Esophagus mucosa (tissue), 1 donor: ENCODE results near the gene B4GALT6. TPM values are rescaled to one million over a fixed set of nuclear protein-coding genes. Genes with fewer than 3 reads are reported as not detected.

Experiments used
- ATAC-seq: fragments of 200-7000 bp; cut with Tn5 transposase; one replicate; pipeline ENCODE4 v1.9.1; 2020
- total RNA-seq: library from RNA; stranded (reverse); gene quantifications from one replicate; pipeline ENCODE4 v1.2.4, GENCODE V29; 2023
- donor health status: DM: yes; HTN: yes; CAD: no.

B4GALT6 gene
- total RNA-seq, 1 donor from 2014 or later, result 2.9 TPM

DNA sequence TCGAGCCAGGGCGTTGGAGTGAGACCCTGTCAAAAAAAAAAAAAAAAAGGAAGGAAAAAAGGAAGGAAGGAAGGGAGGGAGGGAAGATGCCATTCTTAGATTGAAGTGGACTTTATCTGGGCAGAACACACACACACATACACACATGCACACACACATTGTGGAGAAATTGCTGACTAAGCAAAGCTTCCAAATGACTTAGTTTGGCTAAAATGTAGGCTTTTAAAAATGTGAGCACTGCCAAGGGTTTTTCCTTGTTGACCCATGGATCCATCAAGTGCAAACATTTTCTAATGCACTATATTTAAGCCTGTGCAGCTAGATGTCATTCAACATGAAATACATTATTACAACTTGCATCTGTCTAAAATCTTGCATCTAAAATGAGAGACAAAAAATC, 93.3 kb downstream of the B4GALT6 start:
- no peak for ATAC-seq

DNA sequence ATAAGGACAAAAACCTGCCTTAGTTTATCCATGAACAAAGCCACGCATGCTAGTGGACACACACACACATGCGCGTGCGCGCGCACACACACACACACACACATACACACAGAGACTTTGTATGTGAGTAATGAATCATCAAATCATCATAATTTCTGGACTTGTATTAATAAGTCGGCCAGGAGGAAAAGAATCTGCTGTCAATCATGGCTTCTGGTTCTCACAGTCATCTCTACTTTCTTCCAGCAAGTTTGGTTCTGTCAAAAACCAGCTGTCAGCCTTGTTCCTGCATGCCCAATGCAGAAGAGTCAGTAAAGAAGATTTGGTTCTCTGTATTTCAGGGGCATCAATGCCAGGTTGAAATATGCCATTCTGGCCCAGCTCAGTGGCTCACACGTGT, 93.8 kb downstream of the B4GALT6 start:
- ATAC-seq, result peak; percentile 77

DNA sequence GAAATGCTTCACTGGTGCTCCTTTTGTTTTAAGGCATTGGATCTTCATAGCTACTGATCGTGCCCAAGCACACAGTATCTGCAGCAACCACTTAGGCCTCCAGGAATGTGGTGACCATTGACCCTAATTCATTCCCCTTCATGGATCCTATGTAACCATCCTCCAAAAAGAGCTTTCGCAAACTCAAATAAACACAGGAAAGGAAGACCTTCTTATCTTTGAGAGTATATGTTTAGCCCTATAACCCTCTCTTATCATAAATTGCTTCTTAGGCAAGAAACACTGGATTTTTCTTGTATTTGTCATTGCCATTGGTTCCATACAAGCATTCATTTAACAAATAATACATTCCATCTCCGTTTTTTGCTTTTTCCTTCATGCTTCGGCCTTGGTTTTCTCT, 96.9 kb downstream of the B4GALT6 start:
- ATAC-seq, result no peak

DNA sequence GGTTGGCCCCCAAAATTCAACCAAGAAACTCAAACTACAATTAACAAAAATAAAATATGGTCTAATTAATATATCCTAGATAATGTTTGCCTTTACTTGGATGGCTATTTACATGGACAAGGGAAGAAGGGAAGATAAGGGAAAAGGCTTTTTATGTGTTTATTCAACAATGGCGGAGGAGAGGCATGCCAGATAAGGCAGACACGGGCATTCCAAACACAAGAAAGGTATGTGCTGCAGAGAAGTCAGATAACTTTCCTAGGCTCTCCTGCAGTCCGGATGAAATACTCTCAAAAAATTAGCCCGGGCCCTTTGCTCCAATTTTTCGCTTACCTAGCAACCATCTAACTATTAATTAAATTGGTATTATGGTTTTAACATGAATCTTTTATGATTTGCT, 97.8 kb downstream of the B4GALT6 start:
- ATAC-seq, result no peak

DNA sequence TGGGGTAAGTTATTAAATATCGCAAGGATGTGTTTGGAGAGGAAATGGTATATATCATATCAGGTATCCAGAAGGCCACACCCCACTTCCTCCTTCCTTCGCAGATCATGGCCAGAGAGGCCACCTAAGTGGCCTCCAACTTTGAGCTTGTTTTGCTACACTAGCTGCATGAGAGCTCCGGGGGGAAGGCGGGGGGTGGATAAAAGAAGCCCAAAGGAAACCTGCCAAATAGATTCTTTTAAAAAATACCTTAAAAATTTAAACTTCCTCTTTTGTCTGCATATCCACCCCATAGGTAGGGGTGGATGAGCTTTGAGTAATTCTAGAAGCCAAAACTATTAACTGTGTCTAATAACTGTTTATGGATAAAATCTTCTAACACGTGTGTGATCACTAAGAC, 98.4 kb downstream of the B4GALT6 start:
- no peak for ATAC-seq

DNA sequence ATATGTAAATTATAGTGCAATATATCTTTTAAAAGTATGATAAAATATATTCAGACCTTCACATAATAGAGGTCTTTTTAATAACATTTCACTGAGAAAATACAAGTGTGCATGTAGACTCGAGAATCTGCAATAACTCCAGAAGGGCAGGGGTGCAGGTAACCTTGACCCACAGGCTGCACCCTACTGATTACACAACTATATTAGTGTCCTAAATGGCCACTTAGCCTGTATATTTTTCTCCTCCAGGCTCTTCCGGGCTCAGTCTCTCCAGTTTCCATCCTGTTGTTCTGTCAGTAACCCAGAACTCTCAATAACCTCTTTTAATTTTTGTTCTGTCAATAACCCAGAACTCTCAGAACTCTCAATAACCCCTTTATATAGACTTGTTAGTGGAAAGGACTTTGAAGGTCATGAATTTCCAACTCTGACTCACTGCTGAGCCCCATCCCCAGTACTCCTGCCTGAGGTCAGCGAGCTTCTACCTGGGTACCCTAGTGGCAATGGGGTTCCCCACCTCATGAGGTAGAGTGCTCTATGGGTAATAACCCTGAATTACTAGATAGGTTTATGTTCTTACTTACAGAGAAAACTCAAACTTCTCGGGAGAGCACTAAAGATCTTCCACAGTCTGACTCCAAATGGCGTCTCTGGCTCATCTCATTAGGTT, 101.1 kb downstream of the B4GALT6 start:
- ATAC-seq, result no peak

DNA sequence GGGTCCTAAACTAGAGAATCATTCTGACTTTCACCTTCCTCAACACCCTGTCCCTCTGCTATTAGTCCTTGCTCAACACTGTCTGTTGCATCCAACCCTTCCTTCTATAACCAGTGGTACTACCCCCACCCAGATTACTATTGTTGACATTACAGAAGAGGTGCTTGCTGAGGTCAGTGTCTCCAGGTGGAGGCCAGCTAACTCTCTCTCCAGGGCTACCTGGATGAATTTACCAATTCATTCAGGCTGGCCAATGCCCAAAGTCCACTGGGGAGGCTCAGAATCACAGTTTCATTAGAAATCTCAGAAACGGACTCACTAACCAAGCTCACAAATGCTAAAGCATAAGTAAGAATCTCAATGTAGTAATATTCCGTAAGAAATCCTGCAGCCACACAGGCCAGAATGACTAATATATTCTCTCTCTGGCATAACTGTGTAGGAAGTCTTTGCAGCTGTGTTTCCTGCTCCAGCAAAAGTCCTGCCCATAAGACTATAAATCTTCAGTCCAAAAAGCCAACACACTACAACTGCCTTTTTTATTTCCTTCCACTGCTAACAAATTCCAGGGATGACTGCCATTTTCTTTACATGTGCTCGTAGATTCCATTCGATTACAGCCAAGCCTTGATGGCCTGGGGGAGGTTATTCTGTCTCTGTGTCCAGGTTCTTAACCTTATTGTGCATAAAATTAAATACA, 102.7 kb downstream of the B4GALT6 start:
- ATAC-seq, result peak; percentile 66

DNA sequence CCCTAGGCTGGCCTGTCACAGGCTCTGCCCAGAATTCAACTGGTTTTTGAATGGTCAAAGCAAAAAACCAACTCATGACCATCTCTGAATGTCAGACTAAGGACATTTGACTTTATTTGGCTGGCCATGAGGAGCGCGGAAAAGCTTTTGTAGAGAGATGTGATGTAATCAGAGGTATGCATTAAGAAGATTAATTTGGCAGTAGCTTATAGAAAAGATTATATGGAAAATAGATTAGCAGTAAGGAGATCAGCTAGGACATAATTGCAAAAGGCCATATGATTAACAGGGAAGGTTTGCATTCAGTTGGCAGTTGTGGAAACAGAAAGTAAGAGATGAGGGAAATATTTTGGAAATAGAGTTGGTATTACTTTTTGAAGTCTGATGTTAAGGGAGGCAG, 105.0 kb downstream of the B4GALT6 start:
- no peak for ATAC-seq

DNA sequence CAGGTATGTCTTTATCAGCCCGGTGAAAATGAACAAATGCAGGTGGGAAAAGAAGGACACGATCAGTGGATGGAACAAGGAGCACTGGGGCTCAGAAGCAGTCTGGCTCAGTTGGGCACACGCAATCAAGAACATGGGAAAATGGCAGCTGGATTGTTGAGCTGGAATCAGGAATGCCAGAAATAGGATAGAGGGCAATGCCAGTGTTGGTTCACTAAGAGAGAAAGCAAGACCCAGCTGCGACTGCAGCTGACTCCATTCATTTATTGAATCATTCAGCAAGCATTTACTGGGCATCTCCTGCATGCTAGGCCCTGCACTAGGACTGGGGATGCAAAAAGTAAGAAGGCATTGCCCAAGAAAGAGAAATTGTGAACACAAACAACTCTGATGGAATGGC, 106.3 kb downstream of the B4GALT6 start:
- ATAC-seq, result no peak

DNA sequence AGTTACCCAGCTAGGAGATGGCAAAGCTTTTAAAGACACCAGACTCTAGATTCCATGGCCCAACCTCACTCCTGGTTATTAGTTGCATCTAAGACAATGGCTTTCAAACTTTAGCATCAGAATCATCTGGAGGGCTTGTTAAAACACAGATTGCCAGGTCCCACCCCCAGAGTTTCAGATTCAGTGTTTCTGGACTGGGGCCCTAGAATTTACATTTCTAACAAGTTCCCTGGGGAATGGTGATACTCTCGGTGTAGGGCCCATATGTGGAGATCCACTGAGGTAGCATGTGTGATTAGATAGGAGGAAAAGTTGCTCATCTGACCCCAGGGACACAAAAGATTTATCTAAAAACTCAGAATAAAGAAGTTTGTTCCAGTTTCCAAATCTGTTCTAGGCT, 107.2 kb downstream of the B4GALT6 start:
- no peak for ATAC-seq

DNA sequence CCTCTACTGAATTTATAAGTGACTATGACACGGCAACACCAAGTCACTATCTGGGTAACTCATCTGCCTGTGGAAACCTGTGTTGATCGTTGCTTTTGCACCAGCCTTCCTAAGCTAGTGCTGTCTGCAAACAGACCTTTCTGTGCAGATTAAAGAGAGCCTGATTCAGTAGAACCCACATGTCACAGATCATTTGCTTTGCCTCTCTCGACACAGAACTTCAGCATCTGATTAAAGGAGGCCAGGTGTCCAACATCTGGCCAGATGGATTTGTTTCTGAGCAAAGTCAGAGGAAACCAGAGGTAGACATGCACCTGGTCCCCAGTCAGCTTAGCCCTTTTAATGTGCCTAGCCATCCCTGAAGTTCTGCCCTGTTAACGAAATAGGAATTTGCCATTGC, 107.7 kb downstream of the B4GALT6 start:
- no peak for ATAC-seq

DNA sequence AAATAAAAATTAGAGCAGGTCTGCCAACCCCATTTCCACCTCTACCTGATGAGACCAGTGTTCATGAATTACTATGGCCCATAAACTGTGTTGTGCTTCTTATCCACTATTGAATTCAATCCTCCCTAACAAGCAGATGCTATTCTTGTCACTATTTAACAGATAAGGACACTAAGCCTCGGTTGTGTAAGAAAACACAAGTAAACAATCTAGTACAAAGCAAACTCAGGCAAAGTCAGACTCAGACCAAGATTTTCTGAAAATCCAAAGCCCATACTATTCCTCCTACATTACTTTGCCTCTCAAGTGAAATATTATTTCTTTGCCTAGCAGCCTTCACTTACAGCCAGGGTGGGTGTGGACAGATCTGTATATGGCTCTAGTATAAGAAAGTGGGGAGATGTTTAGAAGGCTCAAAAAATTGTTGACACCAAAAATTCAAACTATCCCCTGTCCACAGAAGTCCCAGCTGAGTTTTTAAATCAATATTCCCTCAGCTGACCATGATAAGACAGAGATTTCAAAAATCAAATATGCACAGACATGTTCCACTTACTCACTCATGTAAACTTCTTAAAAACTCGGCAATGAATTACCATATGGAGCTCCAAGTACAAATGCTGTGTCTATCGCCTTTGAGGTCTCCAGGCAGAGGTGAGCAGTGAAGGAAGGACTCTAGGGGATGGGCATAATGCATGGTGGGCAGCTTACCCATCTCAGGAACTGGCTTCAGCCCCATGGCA, 108.7 kb downstream of the B4GALT6 start:
- no peak for ATAC-seq

DNA sequence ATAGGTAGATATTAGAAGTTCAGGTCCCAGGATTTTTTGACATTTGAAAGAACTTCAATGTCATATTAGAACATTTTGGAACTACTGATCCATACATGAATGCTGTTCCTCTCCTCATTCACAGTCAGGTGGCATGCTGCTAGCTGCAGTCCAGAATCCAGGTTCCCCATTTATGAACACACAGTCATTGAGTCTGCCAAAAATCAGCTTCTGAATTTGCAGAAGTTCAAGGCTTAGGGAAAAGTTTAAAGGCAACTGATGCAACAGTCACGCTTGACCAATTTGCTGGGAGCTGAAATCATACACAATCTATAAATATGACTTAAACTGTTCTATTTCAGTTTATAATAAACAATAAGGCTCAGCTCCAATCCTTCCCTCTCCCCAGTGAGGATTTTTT, 110.0 kb downstream of the B4GALT6 start:
- ATAC-seq, result no peak

Other genes starting within 250 kb of the B4GALT6 start
- 775 TPM for gene DSG3, start 236.8 kb downstream of the B4GALT6 start, total RNA-seq
- 22.4 TPM for gene DSG2, start 186.4 kb downstream of the B4GALT6 start, total RNA-seq
- 0.20 TPM for gene TTR, start 92.7 kb downstream of the B4GALT6 start, total RNA-seq
- not detected for gene SLC25A52, start 76.3 kb upstream of the B4GALT6 start, total RNA-seq